Lung (tissue), 12 donors: ENCODE results near the gene TALDO1. TPM values are rescaled to one million over a fixed set of nuclear protein-coding genes. Genes with fewer than 3 reads are reported as not detected.

Source experiments
- ATAC-seq: fragments of 200-7000 bp; cut with Tn5 transposase; one replicate; pipeline ENCODE4 v1.9.1; 2020; ENCODE audit warnings: moderate number of reproducible peaks; ENCODE audit not compliant: insufficient read depth, low FRiP score
- DNase-seq, 3 donors: peaks; one replicate each; pipeline ENCODE4 v3.0.0-alpha.2; 2013 to 2017
- H3K27ac ChIP-seq, 2 donors: one replicate each; pipeline ENCODE4 v1.5.1; 2013; ENCODE audit warnings: mild to moderate bottlenecking in 2 of 2, moderate library complexity in 2 of 2, control low read depth in 1 of 2, inconsistent platforms in 1 of 2, low read depth in 1 of 2, low read length in 1 of 2
- H3K27me3 ChIP-seq, 3 donors: one replicate each; pipeline ENCODE4 v1.5.1; 2013; ENCODE audit warnings: low read length in 2 of 3; ENCODE audit not compliant: control insufficient read depth in 3 of 3, insufficient read depth in 3 of 3
- H3K36me3 ChIP-seq, 4 donors: one replicate each; pipeline ENCODE4 v1.5.1; 2013; ENCODE audit warnings: low read length in 4 of 4, mild to moderate bottlenecking in 1 of 4, moderate library complexity in 1 of 4; ENCODE audit not compliant: control insufficient read depth in 4 of 4, insufficient read depth in 4 of 4
- H3K4me1 ChIP-seq, 5 donors: one replicate each; pipeline ENCODE4 v1.5.1; 2013; ENCODE audit warnings: low read length in 5 of 5, mild to moderate bottlenecking in 2 of 5, moderate library complexity in 1 of 5; ENCODE audit not compliant: control insufficient read depth in 5 of 5, insufficient read depth in 5 of 5
- H3K4me3 ChIP-seq: one replicate; pipeline ENCODE4 v1.5.1; 2013; ENCODE audit warnings: mild to moderate bottlenecking, control low read depth, moderate library complexity
- H3K9ac ChIP-seq, 2 donors: one replicate each; pipeline ENCODE4 v1.5.1; 2013; ENCODE audit warnings: low read length in 2 of 2, control low read depth in 1 of 2; ENCODE audit not compliant: insufficient read depth in 1 of 2
- H3K9me3 ChIP-seq, 4 donors: one replicate each; pipeline ENCODE4 v1.5.1; 2013; ENCODE audit warnings: low read length in 3 of 4, mild to moderate bottlenecking in 1 of 4, moderate library complexity in 1 of 4; ENCODE audit not compliant: control insufficient read depth in 4 of 4, insufficient read depth in 3 of 4
- CTCF ChIP-seq: IDR thresholded peaks from 2 replicates; pipeline ENCODE4 v1.5.1; 2012; ENCODE audit warnings: mild to moderate bottlenecking; ENCODE audit errors: control extremely low read depth, extremely low read depth
- WGBS, 2 donors: extraction: QIAGEN DNeasy Blood & Tissue Kit; methylation state at CpG; one replicate each; pipeline ENCODE4 v1.1.7; 2013; 5-methylcytosine and 5-hydroxymethylcytosine counted together
- polyA plus RNA-seq, 2 donors: library from polyadenylated mRNA; stranded (reverse); fragments of 200-250 nt; gene quantifications; one replicate each; pipeline ENCODE4 v1.2.1, GENCODE V29; 2013
- total RNA-seq, 2 donors: library from RNA; depleted of rRNA in 1 of 2; stranded (reverse); fragments of >200 nt in 1 of 2; gene quantifications; one replicate each; pipeline ENCODE4 v1.2.1, GENCODE V29; 2014 to 2021
- donor health status: control.
- donor health status: control.
- donor health status: Bipolar disorder and iron deficiency.
- donor health status: healthy.
- donor health status: DM: yes; HTN: yes; CAD: no.

TALDO1 gene
- total and polyA plus RNA-seq, 4 donors: 128 to 311 (median 239) TPM

GRCh38 chr11:787084-787675 is 39.9 kb downstream of the TALDO1 start:
- WGBS, 2 donors: 89 to 92% methylated on average over 22 to 24 of the region's 24 CpGs
- no peak for ATAC-seq
- no peak overlapping the region for H3K9ac ChIP-seq
- no peak overlapping the region for H3K4me3 ChIP-seq
- H3K36me3 ChIP-seq: peaks cover 0 to 10% (median 3%) of the 10 kb centered on the region in 4 donors
- no peak for DNase-seq
- H3K4me1 ChIP-seq: peaks cover 0 to 7% (median 3%) of the 10 kb centered on the region in 5 donors
- no peak overlapping the region for H3K27ac ChIP-seq
- H3K27me3 ChIP-seq: no peaks in the 10 kb centered on the region
- TF ChIP-seq CTCF: no peak
- H3K9me3 ChIP-seq: no peaks in the 10 kb centered on the region

- no peak for TF ChIP-seq CTCF
- Histone ChIP-seq H3K36me3 (peaks cover 0 to 16% (median 4%) of the 10 kb centered on the region in 4 donors), H3K4me3 (no peak overlapping the region), H3K27me3 (no peaks in the 10 kb centered on the region), H3K4me1 (peaks cover 0 to 7% (median 3%) of the 10 kb centered on the region in 5 donors), H3K9me3 (no peaks in the 10 kb centered on the region), H3K27ac (no peak overlapping the region), H3K9ac (no peak overlapping the region)
- ATAC-seq (no peak), DNase-seq (no peak)
- 55 to 59% methylated on average over 28 of the region's 28 CpGs for WGBS, 2 donors
Observed at GRCh38 chr11:788009-788640, 40.9 kb downstream of the TALDO1 start.

- H3K36me3 ChIP-seq: peaks cover 0 to 27% (median 7%) of the 10 kb centered on the region in 4 donors
- H3K4me1 ChIP-seq: no peaks in the 10 kb centered on the region
- H3K27me3 ChIP-seq: no peaks in the 10 kb centered on the region
- ATAC-seq: no peak
- no peaks in the 10 kb centered on the region for H3K9me3 ChIP-seq
- no peak overlapping the region for H3K4me3 ChIP-seq
- no peak overlapping the region for H3K27ac ChIP-seq
- TF ChIP-seq CTCF: no peak
- WGBS, 2 donors: 30 to 47% methylated on average over 28 to 31 of the region's 31 CpGs
- H3K9ac ChIP-seq: no peak overlapping the region
- no peak for DNase-seq
Observed at GRCh38 chr11:788953-789940, 42.0 kb downstream of the TALDO1 start.
